K562 (cell line): ENCODE measurements around the gene CAPN12. TPM values are rescaled to one million over a fixed set of nuclear protein-coding genes. Genes with fewer than 3 reads are reported as not detected.

Source experiments
- CBFB ChIP-seq: sonication (generic); formaldehyde crosslinking; IDR thresholded peaks from 2 replicates; pipeline ENCODE4 v1.4.0; 2020; ENCODE audit warnings: mild to moderate bottlenecking, missing genetic modification reagents
- E2F6 ChIP-seq, 2 experiments: IDR thresholded peaks; 2 replicates each; pipeline ENCODE4 v1.6.1; 2011; ENCODE audit warnings: borderline replicate concordance in 1 of 2, control low read depth in 1 of 2, low read depth in 1 of 2, low read length in 1 of 2, mild to moderate bottlenecking in 1 of 2, mixed read lengths in 1 of 2, moderate library complexity in 1 of 2; ENCODE audit not compliant: insufficient read depth in 1 of 2, insufficient read length in 1 of 2, poor library complexity in 1 of 2, severe bottlenecking in 1 of 2; ENCODE audit errors: extremely low read depth in 1 of 2
- GTF2E2 ChIP-seq: fragments of 200-800 bp; sonication (Bioruptor generic); IDR thresholded peaks from 2 replicates; pipeline ENCODE4 v1.6.1; 2016; ENCODE audit warnings: missing genetic modification characterization, missing compliant biosample characterization
- HDAC6 ChIP-seq: IDR thresholded peaks from 2 replicates; pipeline ENCODE4 v1.6.1; 2012; ENCODE audit warnings: low read depth, mild to moderate bottlenecking, control low read depth, inconsistent platforms, low read length, moderate library complexity
- HNRNPLL ChIP-seq: fragments of 200-400 bp; formaldehyde crosslinking; IDR thresholded peaks from 2 replicates; pipeline ENCODE4 v1.6.1; 2017; ENCODE audit warnings: low read length, low read depth, mild to moderate bottlenecking; ENCODE audit not compliant: poor library complexity, severe bottlenecking
- MBD2 ChIP-seq: sonication (generic); IDR thresholded peaks from 2 replicates; pipeline ENCODE4 v1.6.1; 2016; ENCODE audit warnings: low read depth, borderline replicate concordance
- MIER1 ChIP-seq: fragments of 450-650 bp; IDR thresholded peaks from 2 replicates; pipeline ENCODE4 v1.6.1; 2016; ENCODE audit warnings: antibody characterized with exemption, mild to moderate bottlenecking, low read depth
- POLR2G ChIP-seq: fragments of 200-400 bp; formaldehyde crosslinking; IDR thresholded peaks from 2 replicates; pipeline ENCODE4 v1.6.1; 2017; ENCODE audit warnings: low read depth, mild to moderate bottlenecking, antibody characterized with exemption, low read length, moderate library complexity
- PRMT5 ChIP-seq: sonication (generic); formaldehyde crosslinking; IDR thresholded peaks from 2 replicates; pipeline ENCODE4 v1.5.0; 2020; ENCODE audit warnings: missing genetic modification reagents
- RBFOX2 ChIP-seq: fragments of 200-400 bp; formaldehyde crosslinking; IDR thresholded peaks from 2 replicates; pipeline ENCODE4 v1.6.1; 2017; ENCODE audit warnings: low read depth, mild to moderate bottlenecking, low read length, moderate library complexity
- USF2 ChIP-seq: sonication (generic); formaldehyde crosslinking; IDR thresholded peaks from 2 replicates; pipeline ENCODE4 v1.5.0; 2020; ENCODE audit warnings: missing genetic modification reagents
- ZNF143 ChIP-seq: sonication (generic); formaldehyde crosslinking; IDR thresholded peaks from 2 replicates; pipeline ENCODE4 v1.9.0; 2022; ENCODE audit warnings: mild to moderate bottlenecking, missing genetic modification reagents
- ZNF253 ChIP-seq: fragments of 250-450 bp; sonication (Bioruptor Pico); conservative IDR thresholded peaks from 2 replicates; pipeline ENCODE4 v1.6.1; 2021; ENCODE audit warnings: mild to moderate bottlenecking
- ZNF263 ChIP-seq: sonication (generic); formaldehyde crosslinking; IDR thresholded peaks from 2 replicates; pipeline ENCODE4 v1.8.0; 2022; ENCODE audit warnings: mild to moderate bottlenecking, missing genetic modification reagents, borderline replicate concordance
- polyA plus RNA-seq, 8 experiments: library from polyadenylated mRNA; depleted of rRNA in 4 of 8; stranded (reverse) in 5 of 8; unstranded in 3 of 8; fragments of >200 nt; fragmentation: Nextera tagmentation in 2 of 8; fragmentation: Illumina TruSeq in 1 of 8; extraction: Ambion mirVana in 2 of 8; extraction: Trizol in 1 of 8; gene quantifications; 2 replicates each; pipeline versions ENCODE4 v1.2.1 to v1.2.3, GENCODE V29; 2011 to 2014; ENCODE audit warnings: inconsistent platforms in 1 of 8, missing spikeins in 1 of 8
- total RNA-seq, 7 experiments: library from RNA; depleted of rRNA in 6 of 7; stranded (reverse); fragments of >200 nt in 6 of 7; fragmentation: Illumina TruSeq in 2 of 7; extraction: Trizol in 2 of 7; gene quantifications; 2 replicates each; pipeline versions ENCODE4 v1.2.1 to v1.2.3, GENCODE V29; 2011 to 2021; ENCODE audit warnings: low replicate concordance in 1 of 7
- TF ChIP-seq, protein P1 (sequence below): fragments of 450-650 bp; IDR thresholded peaks from 2 replicates; pipeline ENCODE4 v1.6.1; 2017; ENCODE audit warnings: mild to moderate bottlenecking, moderate library complexity
- TF ChIP-seq, protein P2 (sequence below): fragments of 150-350 bp; IDR thresholded peaks from 2 replicates; pipeline ENCODE4 v1.6.1; 2014; ENCODE audit warnings: low read depth, mild to moderate bottlenecking, low read length, borderline replicate concordance
- TF ChIP-seq, protein P3 (sequence below): sonication (generic); formaldehyde crosslinking; IDR thresholded peaks from 2 replicates; pipeline ENCODE4 v1.9.0; 2022; ENCODE audit warnings: mild to moderate bottlenecking, missing genetic modification reagents

Gene CAPN12
- total and polyA plus RNA-seq, 9 of the 15 experiments (the other 6 are each of a cell fraction or from before 2014, with no cell fraction given) = 0.83 to 7.0 (median 1.6) TPM

DNA sequence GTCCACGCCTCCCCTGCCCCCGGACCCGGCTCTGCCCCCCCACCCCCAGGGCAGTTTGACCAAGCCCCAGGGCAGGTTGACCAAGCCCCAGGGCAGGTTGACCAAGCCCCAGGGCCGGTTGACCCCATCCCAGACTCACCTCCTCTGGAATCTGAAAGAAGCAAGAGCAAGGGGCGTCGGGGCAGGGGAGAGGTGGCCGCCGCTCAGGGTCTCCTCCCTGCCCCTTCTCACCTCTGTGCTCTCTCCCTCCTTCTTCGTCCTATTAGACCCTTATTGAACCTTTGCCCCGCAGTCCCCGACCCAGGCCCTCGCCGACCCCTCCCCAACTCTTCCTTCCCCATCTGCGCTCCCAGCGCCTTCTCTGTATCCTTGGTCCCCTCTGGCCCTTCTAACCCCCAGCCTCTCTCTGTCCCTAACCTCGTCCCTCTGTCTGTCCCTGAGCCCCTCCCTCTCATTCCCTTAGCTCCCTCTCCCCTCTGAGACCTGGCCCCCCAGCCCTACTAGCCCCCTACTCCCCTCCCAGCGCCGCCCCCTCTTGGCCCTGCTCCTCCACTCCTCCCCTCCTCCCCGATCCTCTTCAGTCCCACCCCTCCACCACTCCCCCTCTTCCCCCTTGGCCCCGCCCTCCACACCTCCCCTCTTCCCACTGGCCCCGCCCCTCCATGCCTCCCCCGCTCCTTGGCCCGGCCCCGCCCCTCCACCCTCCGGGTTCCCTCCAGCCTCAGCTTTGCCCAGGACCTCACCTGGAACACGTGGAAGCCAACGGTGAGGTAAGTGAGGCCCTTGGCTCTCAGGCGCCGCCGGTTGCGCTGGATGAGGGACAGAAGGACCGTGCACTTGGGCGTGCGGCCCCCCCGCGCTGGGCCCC is 7.6 kb downstream of the CAPN12 start (continued):
- TF ChIP-seq E2F6 (IDR thresholded peaks at IDR 0.05; ENCODE audit: borderline replicate concordance in 1 of 2, extremely low read depth in 1 of 2, insufficient read depth in 1 of 2, insufficient read length in 1 of 2, low read depth in 1 of 2, low read length in 1 of 2, poor library complexity in 1 of 2, severe bottlenecking in 1 of 2) (peak; percentile 39 to 87), GTF2E2 (tag) (no peak), MBD2 (no peak), MIER1 (peak; percentile 37; the same call in 1 of the 2 replicates), HNRNPLL (no peak), POLR2G (no peak), ZNF143 (CRISPR knock-in tag) (no peak), ZNF253 (CRISPR knock-in tag) (no peak), ZNF263 (CRISPR knock-in tag) (peak; percentile 88), CBFB (CRISPR knock-in tag) (no peak), HDAC6 (no peak), USF2 (CRISPR knock-in tag) (no peak), PRMT5 (CRISPR knock-in tag) (no peak), RBFOX2 (0 out of 2 replicates have a peak, but pooled peaks have one; percentile 8)
- TF ChIP-seq, protein P1, sequence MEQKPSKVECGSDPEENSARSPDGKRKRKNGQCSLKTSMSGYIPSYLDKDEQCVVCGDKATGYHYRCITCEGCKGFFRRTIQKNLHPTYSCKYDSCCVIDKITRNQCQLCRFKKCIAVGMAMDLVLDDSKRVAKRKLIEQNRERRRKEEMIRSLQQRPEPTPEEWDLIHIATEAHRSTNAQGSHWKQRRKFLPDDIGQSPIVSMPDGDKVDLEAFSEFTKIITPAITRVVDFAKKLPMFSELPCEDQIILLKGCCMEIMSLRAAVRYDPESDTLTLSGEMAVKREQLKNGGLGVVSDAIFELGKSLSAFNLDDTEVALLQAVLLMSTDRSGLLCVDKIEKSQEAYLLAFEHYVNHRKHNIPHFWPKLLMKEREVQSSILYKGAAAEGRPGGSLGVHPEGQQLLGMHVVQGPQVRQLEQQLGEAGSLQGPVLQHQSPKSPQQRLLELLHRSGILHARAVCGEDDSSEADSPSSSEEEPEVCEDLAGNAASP = no peak
- TF ChIP-seq, protein P2, sequence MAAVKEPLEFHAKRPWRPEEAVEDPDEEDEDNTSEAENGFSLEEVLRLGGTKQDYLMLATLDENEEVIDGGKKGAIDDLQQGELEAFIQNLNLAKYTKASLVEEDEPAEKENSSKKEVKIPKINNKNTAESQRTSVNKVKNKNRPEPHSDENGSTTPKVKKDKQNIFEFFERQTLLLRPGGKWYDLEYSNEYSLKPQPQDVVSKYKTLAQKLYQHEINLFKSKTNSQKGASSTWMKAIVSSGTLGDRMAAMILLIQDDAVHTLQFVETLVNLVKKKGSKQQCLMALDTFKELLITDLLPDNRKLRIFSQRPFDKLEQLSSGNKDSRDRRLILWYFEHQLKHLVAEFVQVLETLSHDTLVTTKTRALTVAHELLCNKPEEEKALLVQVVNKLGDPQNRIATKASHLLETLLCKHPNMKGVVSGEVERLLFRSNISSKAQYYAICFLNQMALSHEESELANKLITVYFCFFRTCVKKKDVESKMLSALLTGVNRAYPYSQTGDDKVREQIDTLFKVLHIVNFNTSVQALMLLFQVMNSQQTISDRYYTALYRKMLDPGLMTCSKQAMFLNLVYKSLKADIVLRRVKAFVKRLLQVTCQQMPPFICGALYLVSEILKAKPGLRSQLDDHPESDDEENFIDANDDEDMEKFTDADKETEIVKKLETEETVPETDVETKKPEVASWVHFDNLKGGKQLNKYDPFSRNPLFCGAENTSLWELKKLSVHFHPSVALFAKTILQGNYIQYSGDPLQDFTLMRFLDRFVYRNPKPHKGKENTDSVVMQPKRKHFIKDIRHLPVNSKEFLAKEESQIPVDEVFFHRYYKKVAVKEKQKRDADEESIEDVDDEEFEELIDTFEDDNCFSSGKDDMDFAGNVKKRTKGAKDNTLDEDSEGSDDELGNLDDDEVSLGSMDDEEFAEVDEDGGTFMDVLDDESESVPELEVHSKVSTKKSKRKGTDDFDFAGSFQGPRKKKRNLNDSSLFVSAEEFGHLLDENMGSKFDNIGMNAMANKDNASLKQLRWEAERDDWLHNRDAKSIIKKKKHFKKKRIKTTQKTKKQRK = no peak
- TF ChIP-seq, protein P3, sequence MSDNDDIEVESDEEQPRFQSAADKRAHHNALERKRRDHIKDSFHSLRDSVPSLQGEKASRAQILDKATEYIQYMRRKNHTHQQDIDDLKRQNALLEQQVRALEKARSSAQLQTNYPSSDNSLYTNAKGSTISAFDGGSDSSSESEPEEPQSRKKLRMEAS = peak; percentile 60
